K562 (cell line): Measurements from ENCODE around the gene ELOVL1. TPM values are rescaled to one million over a fixed set of nuclear protein-coding genes. Genes with fewer than 3 reads are reported as not detected.

Experiments used
- CAMTA2 ChIP-seq: fragments of 250-450 bp; sonication (Bioruptor Pico); conservative IDR thresholded peaks from 2 replicates; pipeline ENCODE4 v1.5.1; 2022
- EHMT2 ChIP-seq: fragments of 450-650 bp; IDR thresholded peaks from 2 replicates; pipeline ENCODE4 v1.6.1; 2018; ENCODE audit warnings: antibody characterized with exemption
- EZH2 ChIP-seq: IDR thresholded peaks from 2 replicates; pipeline ENCODE4 v1.6.1; 2012; ENCODE audit warnings: low read depth, mild to moderate bottlenecking, inconsistent platforms, low read length, borderline replicate concordance
- GATA2 ChIP-seq: sonication (generic); formaldehyde crosslinking; IDR thresholded peaks from 2 replicates; pipeline ENCODE4 v1.4.0; 2020; ENCODE audit warnings: mild to moderate bottlenecking, missing genetic modification reagents
- HCFC1 ChIP-seq: IDR thresholded peaks from 2 replicates; pipeline ENCODE4 v1.6.1; 2012; ENCODE audit warnings: low read depth, low read length, improper control_type of control experiment
- HDGF ChIP-seq: fragments of 450-650 bp; IDR thresholded peaks from 2 replicates; pipeline ENCODE4 v1.6.1; 2016
- MBD2 ChIP-seq: sonication (generic); IDR thresholded peaks from 2 replicates; pipeline ENCODE4 v1.6.1; 2016; ENCODE audit warnings: low read depth, borderline replicate concordance
- NR2F6 ChIP-seq: fragments of 450-650 bp; formaldehyde crosslinking; IDR thresholded peaks from 2 replicates; pipeline ENCODE4 v1.4.0; 2020; ENCODE audit warnings: mild to moderate bottlenecking
- NR3C1 ChIP-seq: sonication (generic); formaldehyde crosslinking; IDR thresholded peaks from 2 replicates; pipeline ENCODE4 v1.8.1; 2022; ENCODE audit warnings: missing genetic modification reagents
- PBX2 ChIP-seq, 2 experiments: IDR thresholded peaks in 1 of 2; conservative IDR thresholded peaks in 1 of 2; 2 replicates each; pipeline ENCODE4 v1.6.1; 2016; ENCODE audit warnings: low read depth in 2 of 2, mild to moderate bottlenecking in 1 of 2, missing compliant biosample characterization in 1 of 2, missing genetic modification characterization in 1 of 2, moderate library complexity in 1 of 2
- PHF20 ChIP-seq: fragments of 450-650 bp; IDR thresholded peaks from 2 replicates; pipeline ENCODE4 v1.6.1; 2018; ENCODE audit not compliant: partially characterized antibody
- RAD21 ChIP-seq, 2 experiments: fragments of 250-450 bp in 1 of 2; fragments of 450-650 bp in 1 of 2; sonication (Bioruptor Pico) in 1 of 2; formaldehyde crosslinking in 1 of 2; IDR thresholded peaks in 1 of 2; conservative IDR thresholded peaks in 1 of 2; 2 replicates each; pipeline versions ENCODE4 v1.4.0 to v1.8.0; 2020 to 2022; ENCODE audit warnings: mild to moderate bottlenecking in 2 of 2, moderate library complexity in 1 of 2
- SMAD2 ChIP-seq: fragments of 150-350 bp; IDR thresholded peaks from 2 replicates; pipeline ENCODE4 v1.6.1; 2014; ENCODE audit warnings: low read depth, mild to moderate bottlenecking, low read length
- ZBTB1 ChIP-seq: sonication (generic); formaldehyde crosslinking; IDR thresholded peaks from 2 replicates; pipeline ENCODE4 v1.8.1; 2023; ENCODE audit warnings: missing genetic modification reagents, low read depth, mild to moderate bottlenecking, borderline replicate concordance
- ZC3H4 ChIP-seq: sonication (generic); formaldehyde crosslinking; IDR thresholded peaks from 2 replicates; pipeline ENCODE4 v1.9.0; 2021; ENCODE audit warnings: missing genetic modification reagents, borderline replicate concordance
- ZHX1 ChIP-seq: fragments of 150-350 bp; conservative IDR thresholded peaks from 2 replicates; pipeline ENCODE4 v1.6.1; 2014; ENCODE audit warnings: low read length
- ZNF431 ChIP-seq: sonication (generic); formaldehyde crosslinking; IDR thresholded peaks from 2 replicates; pipeline ENCODE4 v1.8.0; 2022; ENCODE audit warnings: mild to moderate bottlenecking, missing genetic modification reagents
- ZNF518B ChIP-seq: fragments of 250-450 bp; sonication (Bioruptor Pico); IDR thresholded peaks from 2 replicates; pipeline ENCODE4 v1.5.0; 2021; ENCODE audit warnings: mild to moderate bottlenecking, moderate library complexity
- polyA plus RNA-seq, 8 experiments: library from polyadenylated mRNA; depleted of rRNA in 4 of 8; stranded (reverse) in 5 of 8; unstranded in 3 of 8; fragments of >200 nt; fragmentation: Nextera tagmentation in 2 of 8; fragmentation: Illumina TruSeq in 1 of 8; extraction: Ambion mirVana in 2 of 8; extraction: Trizol in 1 of 8; gene quantifications; 2 replicates each; pipeline versions ENCODE4 v1.2.1 to v1.2.3, GENCODE V29; 2011 to 2014; ENCODE audit warnings: inconsistent platforms in 1 of 8, missing spikeins in 1 of 8
- total RNA-seq, 7 experiments: library from RNA; depleted of rRNA in 6 of 7; stranded (reverse); fragments of >200 nt in 6 of 7; fragmentation: Illumina TruSeq in 2 of 7; extraction: Trizol in 2 of 7; gene quantifications; 2 replicates each; pipeline versions ENCODE4 v1.2.1 to v1.2.3, GENCODE V29; 2011 to 2021; ENCODE audit warnings: low replicate concordance in 1 of 7

ELOVL1 gene
- total and polyA plus RNA-seq, 9 of the 15 experiments (the other 6 are each of a cell fraction or from before 2014, with no cell fraction given) = 51.0 to 157 (median 70.3) TPM

GRCh38 chr1:43389326-43390313 lies 21.8 kb upstream of the ELOVL1 start, which contains the start of the genes MED8 and SZT2 (continued):
- TF ChIP-seq PBX2 (CRISPR knock-in tag; IDR thresholded peaks at IDR 0.05; ENCODE audit: low read depth) (no peak), PBX2 (tag; conservative IDR thresholded peaks at IDR 0.05; ENCODE audit: low read depth) (peak; percentile 83), NR3C1 (CRISPR knock-in tag) (no peak), EHMT2 (peak; percentile 66; the same call in 1 of the 2 replicates), ZHX1 (no peak), SMAD2 (no peak), RAD21 (CRISPR knock-in tag; conservative IDR thresholded peaks at IDR 0.05 in 1 of 2, IDR thresholded peaks at IDR 0.05 in 1 of 2) (no peak; a peak in 1 of 4 replicates), CAMTA2 (CRISPR knock-in tag) (0 out of 2 replicates have a peak, but pooled peaks have one; percentile 17), ZNF431 (CRISPR knock-in tag) (no peak), HDGF (peak; percentile 55; the same call in 1 of the 2 replicates), ZC3H4 (CRISPR knock-in tag) (no peak), ZNF518B (CRISPR knock-in tag) (no peak), EZH2 (no peak), PHF20 (peak; percentile 93), HCFC1 (peak; percentile 73), MBD2 (peak; percentile 90), GATA2 (no peak), NR2F6 (CRISPR knock-in tag) (no peak; the same call in 1 of the 2 replicates), ZBTB1 (no peak; the same call in 1 of the 2 replicates)
